ENCODE measurements around the gene PPEF1. TPM values are rescaled to one million over a fixed set of nuclear protein-coding genes. Genes with fewer than 3 reads are reported as not detected.

The PPEF1 gene
- total and polyA plus RNA-seq, 2 donors (not counting 1 experiment from before 2014, with no cell fraction given), result under 0.01 TPM; not detected in 1

DNA sequence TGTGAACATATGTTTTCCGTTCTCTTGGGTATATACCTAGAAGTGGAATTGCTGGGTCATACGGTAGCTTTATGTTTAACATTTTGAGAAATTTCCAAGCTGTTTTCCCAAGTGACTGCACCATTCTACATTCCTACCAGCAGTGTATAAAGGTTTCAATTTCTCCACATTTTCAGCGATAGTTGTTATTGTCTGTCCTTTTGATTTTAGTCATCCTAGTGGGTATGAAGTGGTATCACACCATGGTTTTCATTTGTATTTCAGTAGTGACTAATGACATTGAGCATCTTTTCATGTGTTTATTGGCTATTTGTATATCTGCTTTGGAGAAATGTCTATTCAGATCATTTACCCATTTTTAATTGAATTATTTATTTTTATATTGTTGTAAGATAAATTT lies 2.4 kb downstream of the PPEF1 start:
- H4K20me1 ChIP-seq (ENCODE audit: control insufficient read depth, extremely low read depth, insufficient read depth, low read length), result no peaks in the 10 kb centered on the region
- H3K36me3 ChIP-seq (ENCODE audit: control insufficient read depth, insufficient read depth, low read length), result no peaks in the 10 kb centered on the region
- DNase-seq (ENCODE audit: low read depth in 2 of 2), result no peak
- H3K9ac ChIP-seq (ENCODE audit: insufficient read depth, low read length), result no peak overlapping the region
- no peaks in the 10 kb centered on the region for H3K27me3 ChIP-seq (ENCODE audit: control insufficient read depth, insufficient read depth, low read length)
- H3K79me2 ChIP-seq (ENCODE audit: control insufficient read depth, insufficient read depth, low read length), result no peaks in the 10 kb centered on the region
- H3K4me3 ChIP-seq (replicated peaks in 1 of 4; ENCODE audit: control extremely low read depth in 1 of 4, insufficient read depth in 1 of 4, low read depth in 3 of 4, low read length in 4 of 4), result no peak overlapping the region
- no peaks in the 10 kb centered on the region for H3K4me1 ChIP-seq (ENCODE audit: control insufficient read depth, extremely low read depth, insufficient read depth, low read length)
- H3K9me3 ChIP-seq (ENCODE audit: control insufficient read depth, insufficient read depth, low read depth, low read length), result no peaks in the 10 kb centered on the region
- no peak for TF ChIP-seq EZH2 (IDR thresholded peaks at IDR 0.05; ENCODE audit: low read length, missing control alignments)
- TF ChIP-seq, protein P1, sequence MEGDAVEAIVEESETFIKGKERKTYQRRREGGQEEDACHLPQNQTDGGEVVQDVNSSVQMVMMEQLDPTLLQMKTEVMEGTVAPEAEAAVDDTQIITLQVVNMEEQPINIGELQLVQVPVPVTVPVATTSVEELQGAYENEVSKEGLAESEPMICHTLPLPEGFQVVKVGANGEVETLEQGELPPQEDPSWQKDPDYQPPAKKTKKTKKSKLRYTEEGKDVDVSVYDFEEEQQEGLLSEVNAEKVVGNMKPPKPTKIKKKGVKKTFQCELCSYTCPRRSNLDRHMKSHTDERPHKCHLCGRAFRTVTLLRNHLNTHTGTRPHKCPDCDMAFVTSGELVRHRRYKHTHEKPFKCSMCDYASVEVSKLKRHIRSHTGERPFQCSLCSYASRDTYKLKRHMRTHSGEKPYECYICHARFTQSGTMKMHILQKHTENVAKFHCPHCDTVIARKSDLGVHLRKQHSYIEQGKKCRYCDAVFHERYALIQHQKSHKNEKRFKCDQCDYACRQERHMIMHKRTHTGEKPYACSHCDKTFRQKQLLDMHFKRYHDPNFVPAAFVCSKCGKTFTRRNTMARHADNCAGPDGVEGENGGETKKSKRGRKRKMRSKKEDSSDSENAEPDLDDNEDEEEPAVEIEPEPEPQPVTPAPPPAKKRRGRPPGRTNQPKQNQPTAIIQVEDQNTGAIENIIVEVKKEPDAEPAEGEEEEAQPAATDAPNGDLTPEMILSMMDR (conservative IDR thresholded peaks at IDR 0.05 in 1 of 2, IDR thresholded peaks at IDR 0.05 in 1 of 2; ENCODE audit: low read depth in 1 of 2, low read length in 2 of 2), result peak in 1 of 2 donors; percentile 20
- H2AFZ ChIP-seq (ENCODE audit: low read length), result no peak overlapping the region
- no peak overlapping the region for H3K4me2 ChIP-seq (ENCODE audit: extremely low read depth, insufficient read depth, low read length)
- no peak overlapping the region for H3K27ac ChIP-seq (ENCODE audit: insufficient read depth, low read length)

DNA sequence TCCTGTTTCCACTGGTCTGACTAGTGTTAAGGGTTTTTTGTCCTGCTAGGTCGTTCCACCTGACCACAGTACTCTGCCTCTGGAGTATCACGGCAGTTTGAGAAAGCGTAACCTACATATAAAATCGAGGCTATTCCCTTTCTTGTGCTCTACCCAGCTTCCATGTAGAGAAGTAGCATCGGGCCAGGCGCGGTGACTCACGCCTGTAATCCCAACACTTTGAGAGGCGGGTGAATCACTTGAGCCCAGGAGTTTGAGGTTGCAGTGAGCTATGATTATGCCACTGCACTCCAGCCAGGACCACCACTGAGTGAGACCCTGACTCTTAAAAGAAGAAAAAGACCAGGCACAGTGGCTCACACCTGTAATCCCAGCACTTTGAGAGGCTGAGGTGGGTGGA lies 7.5 kb downstream of the PPEF1 start:
- Histone ChIP-seq H4K20me1 (ENCODE audit: control insufficient read depth, extremely low read depth, insufficient read depth, low read length) (no peaks in the 10 kb centered on the region), H3K27ac (ENCODE audit: insufficient read depth, low read length) (no peak overlapping the region), H3K27me3 (ENCODE audit: control insufficient read depth, insufficient read depth, low read length) (no peaks in the 10 kb centered on the region), H3K36me3 (ENCODE audit: control insufficient read depth, insufficient read depth, low read length) (no peaks in the 10 kb centered on the region), H3K9me3 (ENCODE audit: control insufficient read depth, insufficient read depth, low read depth, low read length) (no peaks in the 10 kb centered on the region), H3K79me2 (ENCODE audit: control insufficient read depth, insufficient read depth, low read length) (no peaks in the 10 kb centered on the region), H2AFZ (ENCODE audit: low read length) (no peak overlapping the region), H3K4me1 (ENCODE audit: control insufficient read depth, extremely low read depth, insufficient read depth, low read length) (no peaks in the 10 kb centered on the region), H3K9ac (ENCODE audit: insufficient read depth, low read length) (no peak overlapping the region), H3K4me2 (ENCODE audit: extremely low read depth, insufficient read depth, low read length) (no peak overlapping the region), H3K4me3 (replicated peaks in 1 of 4; ENCODE audit: control extremely low read depth in 1 of 4, insufficient read depth in 1 of 4, low read depth in 3 of 4, low read length in 4 of 4) (no peak overlapping the region)
- DNase-seq (ENCODE audit: low read depth in 2 of 2), result no peak
- TF ChIP-seq, protein P1 (conservative IDR thresholded peaks at IDR 0.05 in 1 of 2, IDR thresholded peaks at IDR 0.05 in 1 of 2; ENCODE audit: low read depth in 1 of 2, low read length in 2 of 2), result no peak
- TF ChIP-seq EZH2 (IDR thresholded peaks at IDR 0.05; ENCODE audit: low read length, missing control alignments), result no peak

DNA sequence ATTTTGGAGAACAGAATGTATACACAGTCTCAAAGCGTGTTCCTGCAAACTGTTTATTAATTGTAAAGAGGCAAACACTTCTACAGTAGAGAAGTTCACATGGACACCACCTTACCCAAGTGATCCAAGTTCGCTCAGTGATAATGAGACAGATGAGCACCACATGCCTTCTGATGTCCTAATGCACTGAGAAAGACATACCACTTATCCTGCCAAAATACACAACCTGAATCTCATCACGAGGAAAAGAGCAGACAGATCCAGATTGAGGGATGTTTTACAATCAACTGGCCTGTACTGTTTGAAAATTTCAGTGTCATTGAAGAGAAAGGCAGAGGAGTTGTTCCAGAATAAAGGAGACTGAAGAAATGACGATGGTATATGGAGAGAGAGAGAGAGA lies 12.4 kb downstream of the PPEF1 start:
- Histone ChIP-seq H3K4me2 (ENCODE audit: extremely low read depth, insufficient read depth, low read length) (no peak overlapping the region), H3K36me3 (ENCODE audit: control insufficient read depth, insufficient read depth, low read length) (no peaks in the 10 kb centered on the region), H3K9ac (ENCODE audit: insufficient read depth, low read length) (no peak overlapping the region), H3K4me3 (replicated peaks in 1 of 4; ENCODE audit: control extremely low read depth in 1 of 4, insufficient read depth in 1 of 4, low read depth in 3 of 4, low read length in 4 of 4) (no peak overlapping the region), H4K20me1 (ENCODE audit: control insufficient read depth, extremely low read depth, insufficient read depth, low read length) (no peaks in the 10 kb centered on the region), H3K79me2 (ENCODE audit: control insufficient read depth, insufficient read depth, low read length) (no peaks in the 10 kb centered on the region), H3K27me3 (ENCODE audit: control insufficient read depth, insufficient read depth, low read length) (no peaks in the 10 kb centered on the region), H3K27ac (ENCODE audit: insufficient read depth, low read length) (no peak overlapping the region), H2AFZ (ENCODE audit: low read length) (no peak overlapping the region), H3K4me1 (ENCODE audit: control insufficient read depth, extremely low read depth, insufficient read depth, low read length) (no peaks in the 10 kb centered on the region), H3K9me3 (ENCODE audit: control insufficient read depth, insufficient read depth, low read depth, low read length) (no peaks in the 10 kb centered on the region)
- no peak for DNase-seq (ENCODE audit: low read depth in 2 of 2)
- TF ChIP-seq, protein P1 (conservative IDR thresholded peaks at IDR 0.05 in 1 of 2, IDR thresholded peaks at IDR 0.05 in 1 of 2; ENCODE audit: low read depth in 1 of 2, low read length in 2 of 2), result no peak
- TF ChIP-seq EZH2 (IDR thresholded peaks at IDR 0.05; ENCODE audit: low read length, missing control alignments), result no peak

Data from fibroblast of lung (primary cell).